GM23248 (cell line): Measurements from ENCODE around the gene IGF2.

Experiments used
- EZH2 ChIP-seq: fragments of 200-600 bp; sonication (generic); IDR thresholded peaks from 2 replicates; pipeline ENCODE4 v1.6.1; 2018; ENCODE audit warnings: antibody characterized with exemption, mild to moderate bottlenecking; ENCODE audit not compliant: insufficient read depth, poor library complexity, severe bottlenecking
- EZH2phosphoT487 ChIP-seq: fragments of 200-600 bp; sonication (generic); IDR thresholded peaks from 2 replicates; pipeline ENCODE4 v1.6.1; 2018; ENCODE audit warnings: antibody characterized with exemption, moderate library complexity, mild to moderate bottlenecking, low read depth; ENCODE audit not compliant: insufficient read depth

DNA sequence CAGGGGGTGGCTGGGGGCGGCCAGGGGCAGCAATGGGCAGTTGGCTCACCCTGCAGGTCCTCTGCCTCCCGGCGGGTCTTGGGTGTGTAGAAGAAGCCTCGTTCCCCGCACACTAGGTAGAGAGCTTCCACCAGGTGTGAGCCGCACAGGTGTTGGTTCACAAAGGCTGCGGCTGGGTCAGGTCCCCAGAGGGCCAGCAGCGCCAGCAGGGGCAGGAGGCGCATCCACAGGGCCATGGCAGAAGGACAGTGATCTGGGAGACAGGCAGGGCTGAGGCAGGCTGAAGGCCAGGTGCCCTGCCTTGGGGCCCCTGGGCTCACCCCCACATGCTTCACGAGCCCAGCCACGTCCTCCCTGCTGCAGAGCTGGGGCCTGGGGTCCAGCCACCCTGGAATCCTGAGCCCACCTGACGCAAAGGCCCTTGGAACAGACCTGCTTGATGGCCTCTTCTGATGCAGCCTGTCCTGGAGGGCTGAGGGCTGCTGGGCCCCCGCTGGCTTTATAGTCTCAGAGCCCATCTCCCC lies 21.6 kb upstream of the IGF2 start, which contains the start of gene INS:
- TF ChIP-seq EZH2 (no peak), EZH2phosphoT487 (no peak)
